Activated effector memory CD4-positive, alpha-beta T cell treated with Interleukin-2 at 50 U/mL for 16 hours (primary cell): ENCODE results near the gene PDSS2.
"Not testable (repeated sequence)": the region's sequence is repeated elsewhere in the genome, so short reads cannot be mapped to it uniquely, and the experiment has no call there.

Experiments
- DNase-seq: peaks from one replicate; pipeline ENCODE4 v3.0.0-alpha.2; 2020

The PDSS2 gene

DNA sequence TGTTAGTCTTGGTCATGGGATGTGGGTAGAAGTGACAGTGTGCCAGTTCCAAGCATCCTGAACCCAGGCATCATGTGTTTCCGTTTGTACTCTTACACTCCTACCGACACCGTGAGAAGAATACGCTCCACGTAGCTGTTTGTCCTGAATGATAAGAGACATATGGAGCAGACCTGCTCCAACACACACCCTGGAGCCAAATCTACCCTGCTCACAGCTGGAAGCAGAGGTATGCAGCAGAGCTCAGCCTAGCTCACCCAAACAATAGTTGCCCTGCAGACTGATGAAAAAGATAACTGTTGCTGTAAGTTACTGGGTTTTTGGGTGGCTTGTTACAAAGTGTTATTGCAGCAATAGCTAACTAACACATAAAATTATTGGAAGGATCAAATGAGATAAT, 14.3 kb upstream of the PDSS2 start:
- no peak for DNase-seq

DNA sequence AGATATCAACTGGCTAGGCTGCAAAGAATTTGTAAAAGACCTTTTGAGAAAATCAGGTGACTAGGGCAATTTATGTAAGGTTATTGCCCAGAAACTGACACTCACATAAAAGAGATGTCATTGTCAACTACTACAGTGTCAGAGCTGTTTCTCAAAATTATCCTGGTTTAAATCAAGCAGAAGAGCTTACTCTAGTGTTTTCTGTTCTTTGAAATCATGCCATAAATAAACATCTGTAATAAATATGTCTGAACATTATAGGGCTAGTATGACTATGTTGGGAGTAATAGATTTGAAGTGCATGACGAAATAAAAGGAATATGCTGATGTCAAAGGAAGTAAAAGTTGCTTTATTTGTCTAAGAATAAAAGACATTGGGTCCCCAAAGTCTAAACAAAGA, 11.0 kb upstream of the PDSS2 start:
- DNase-seq: no peak

- DNase-seq: no peak
Measured at GRCh38 chr6:107466062-107466461, 6.7 kb upstream of the PDSS2 start.

DNA sequence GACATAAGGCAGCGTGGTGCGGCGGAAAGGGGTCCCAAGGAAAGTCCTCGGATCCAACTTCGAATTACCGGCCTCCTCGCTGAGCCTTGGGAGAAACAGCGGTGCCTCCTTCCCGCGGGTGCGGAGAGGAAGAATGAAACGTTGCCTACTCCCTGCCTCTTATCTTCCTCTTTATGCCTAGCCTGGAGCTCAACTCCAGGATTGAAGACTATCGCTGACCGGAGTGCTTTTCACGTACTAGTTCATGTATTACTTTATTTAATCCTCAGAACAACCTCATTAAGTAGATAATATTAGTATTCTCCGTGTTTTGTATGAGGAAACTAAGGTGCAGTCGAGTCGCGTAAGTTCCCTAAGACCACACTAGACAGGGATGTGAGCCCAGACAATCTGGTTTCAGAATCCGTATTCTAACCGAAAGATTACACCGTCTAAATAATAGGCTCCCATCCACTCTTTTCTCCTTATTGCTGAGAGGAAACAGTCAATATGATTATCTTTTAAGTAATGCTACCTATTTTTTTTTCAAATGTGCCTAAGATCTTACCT, 793 bp upstream of the PDSS2 start:
- no peak for DNase-seq

DNA sequence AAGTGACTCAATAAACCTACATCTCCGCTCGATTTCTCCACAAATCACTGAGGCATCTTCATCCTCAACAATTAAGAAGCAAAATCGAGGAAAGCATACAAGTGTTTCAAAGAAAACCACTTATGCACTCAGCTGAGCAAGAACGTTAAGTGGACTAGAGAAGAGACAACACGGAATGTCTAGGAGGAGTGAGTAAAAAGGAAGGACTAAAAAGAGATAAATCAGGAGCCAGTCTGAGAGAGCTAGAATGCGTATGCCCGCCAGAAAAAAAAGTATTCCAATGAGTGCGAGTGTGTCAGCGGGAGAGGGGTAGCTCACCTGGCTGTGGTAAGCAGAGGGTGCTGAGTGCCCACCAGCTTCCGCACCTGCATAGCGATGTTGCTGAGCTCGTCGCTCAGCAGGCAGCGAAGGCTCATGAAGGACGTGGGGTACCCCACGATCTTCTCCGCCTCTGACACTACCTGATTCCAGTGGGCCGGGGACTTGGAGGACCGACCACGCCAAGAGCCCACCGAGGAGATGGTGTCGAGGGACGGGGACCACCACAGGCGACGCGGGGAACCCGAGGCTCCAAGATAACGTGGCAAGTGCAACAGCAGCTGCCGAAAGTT, 587 bp downstream of the PDSS2 start:
- no peak for DNase-seq

DNA sequence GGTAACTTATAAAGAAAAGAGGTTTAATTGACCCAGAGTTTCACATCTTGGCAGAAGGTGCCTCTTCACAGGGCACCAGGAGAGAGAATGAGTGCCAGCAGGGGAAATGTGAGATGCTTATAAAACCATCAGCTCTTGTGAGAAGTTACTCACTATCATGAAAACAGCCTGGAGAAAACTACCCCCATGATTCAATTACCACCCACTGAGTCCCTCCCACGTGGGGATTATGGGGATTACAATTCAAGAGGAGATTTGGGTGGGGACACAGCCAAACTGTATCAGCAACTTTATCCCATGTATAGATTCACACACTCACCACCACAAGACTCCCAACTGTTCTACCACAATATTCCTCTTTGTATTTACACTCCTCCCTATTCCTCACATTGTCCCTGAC, 10.6 kb downstream of the PDSS2 start:
- no peak for DNase-seq

GRCh38 chr6:107447663-107448216, 11.6 kb downstream of the PDSS2 start:
- no peak for DNase-seq

DNA sequence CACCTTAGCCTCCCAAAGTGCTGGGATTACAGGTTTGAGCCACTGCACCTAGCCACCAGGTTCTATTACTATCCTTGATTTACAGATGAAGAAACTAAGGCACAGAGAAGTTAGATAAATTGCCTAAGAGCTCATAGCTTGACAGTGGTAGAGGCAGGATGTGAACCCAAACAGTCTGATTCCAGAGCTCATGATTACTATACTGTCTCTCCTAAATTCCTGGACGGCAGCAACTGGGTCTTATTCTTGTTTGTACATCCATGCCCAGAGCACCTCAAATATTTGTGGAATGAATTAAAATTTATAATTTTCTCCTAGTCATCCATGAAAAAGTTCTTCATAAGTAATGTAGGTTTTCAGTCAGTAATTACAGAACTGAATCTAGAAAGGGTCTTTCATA, 15.1 kb downstream of the PDSS2 start:
- DNase-seq: no peak

- DNase-seq: no peak
Measured at GRCh38 chr6:107443608-107444267, 15.6 kb downstream of the PDSS2 start.

DNA sequence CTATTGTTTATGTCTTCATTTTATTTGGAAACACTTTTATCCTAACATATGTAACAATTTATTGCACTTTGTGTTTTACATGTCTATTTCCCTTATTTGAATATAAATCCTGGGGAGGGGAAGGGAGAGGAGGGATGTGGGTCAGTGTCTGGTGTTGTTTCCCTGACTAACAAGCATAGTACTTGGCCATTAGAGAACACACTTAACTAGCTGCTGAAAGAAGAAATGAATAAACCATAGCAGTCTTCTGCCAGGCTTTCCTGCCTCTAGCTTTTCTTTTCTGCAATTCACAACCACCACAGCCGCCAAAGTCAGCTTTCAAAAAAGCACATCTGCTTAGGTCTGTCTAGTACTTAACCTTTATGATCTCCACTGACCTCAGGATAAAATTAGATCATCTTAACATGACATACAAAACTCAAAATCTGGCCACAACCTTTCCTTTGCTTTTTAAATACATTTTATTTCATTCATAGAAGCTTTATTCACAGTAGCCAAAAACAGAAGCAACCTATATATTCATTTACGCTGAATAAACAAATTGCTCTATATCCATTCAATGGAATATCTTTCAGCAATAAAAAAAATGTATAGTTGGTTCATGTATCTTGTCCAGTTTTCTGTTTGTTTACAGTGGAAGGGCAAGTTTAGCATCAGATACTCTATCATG, 16.3 kb downstream of the PDSS2 start:
- DNase-seq: no peak

DNA sequence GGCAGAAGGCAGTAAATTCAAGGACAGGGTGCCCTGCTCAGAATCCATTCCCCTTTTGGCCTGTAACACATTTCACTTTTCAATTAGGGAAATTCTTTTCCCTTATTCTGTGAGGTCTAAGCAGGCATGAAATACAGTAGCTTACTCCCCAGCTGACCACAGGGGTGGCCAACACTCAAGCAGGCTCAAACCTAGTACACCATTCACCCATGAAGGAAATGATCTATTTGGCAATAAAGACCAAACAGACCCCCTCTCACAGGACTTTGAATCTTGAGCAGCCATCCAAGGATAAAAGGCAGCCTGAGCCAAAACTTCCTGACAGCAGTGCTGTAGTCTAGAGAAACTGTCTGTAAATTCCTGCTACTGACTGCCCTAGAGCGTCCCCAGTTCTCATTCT, 17.7 kb downstream of the PDSS2 start:
- no peak for DNase-seq

DNA sequence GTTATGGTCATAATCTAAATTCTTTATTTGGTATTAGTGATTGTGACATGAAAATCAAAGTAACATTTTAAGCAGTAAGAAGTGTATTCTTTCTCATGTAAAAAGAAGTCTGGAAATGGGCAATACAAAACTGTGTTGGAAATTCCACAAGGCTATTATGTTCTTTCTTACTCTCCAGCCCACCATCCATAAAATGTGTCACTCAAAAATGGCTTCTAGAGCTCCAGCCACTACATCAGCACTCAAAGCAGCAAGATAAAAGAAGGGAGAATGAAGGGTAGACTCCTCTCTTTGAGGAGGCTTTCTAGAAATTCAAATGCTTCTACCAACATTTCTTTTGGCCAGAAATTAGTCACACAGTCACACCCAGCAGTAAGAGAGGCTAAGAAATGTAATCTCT, 18.4 kb downstream of the PDSS2 start:
- DNase-seq: no peak

- DNase-seq: no peak
Measured at GRCh38 chr6:107439406-107439805, 20.0 kb downstream of the PDSS2 start.

GRCh38 chr6:107437691-107438090, 21.7 kb downstream of the PDSS2 start:
- DNase-seq: no peak

- no peak for DNase-seq
Measured at GRCh38 chr6:107436881-107437280, 22.5 kb downstream of the PDSS2 start.

GRCh38 chr6:107435798-107436197, 23.6 kb downstream of the PDSS2 start:
- no peak for DNase-seq

- DNase-seq: no peak
Measured at GRCh38 chr6:107434812-107435211, 24.6 kb downstream of the PDSS2 start.

DNA sequence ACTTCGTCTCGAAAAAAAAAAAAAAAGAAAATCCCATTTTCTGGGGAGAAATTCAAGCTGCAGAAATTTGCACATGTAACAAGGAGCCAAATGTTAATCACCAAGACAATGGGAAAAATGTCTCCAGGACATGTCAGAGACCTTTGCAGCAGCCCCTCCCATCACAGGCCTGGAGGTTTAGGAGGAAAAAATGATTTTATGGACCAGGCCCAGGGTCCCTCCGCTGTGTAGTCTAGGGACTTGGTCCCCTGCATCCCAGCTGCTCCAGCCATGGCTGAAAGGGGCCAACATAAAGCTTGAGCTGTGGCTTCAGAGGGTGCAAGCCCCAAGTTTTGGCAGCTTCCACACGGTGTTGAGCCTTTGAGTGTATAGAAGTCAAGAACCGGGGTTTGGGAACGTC, 33.4 kb downstream of the PDSS2 start:
- not testable (repeated sequence) for DNase-seq

GRCh38 chr6:107423474-107423990, 35.8 kb downstream of the PDSS2 start:
- DNase-seq: no peak

- no peak for DNase-seq
Measured at GRCh38 chr6:107421696-107422256, 37.6 kb downstream of the PDSS2 start.

- no peak for DNase-seq
Measured at GRCh38 chr6:107419733-107420132, 39.6 kb downstream of the PDSS2 start.

- DNase-seq: no peak
Measured at GRCh38 chr6:107418118-107418517, 41.2 kb downstream of the PDSS2 start.

DNA sequence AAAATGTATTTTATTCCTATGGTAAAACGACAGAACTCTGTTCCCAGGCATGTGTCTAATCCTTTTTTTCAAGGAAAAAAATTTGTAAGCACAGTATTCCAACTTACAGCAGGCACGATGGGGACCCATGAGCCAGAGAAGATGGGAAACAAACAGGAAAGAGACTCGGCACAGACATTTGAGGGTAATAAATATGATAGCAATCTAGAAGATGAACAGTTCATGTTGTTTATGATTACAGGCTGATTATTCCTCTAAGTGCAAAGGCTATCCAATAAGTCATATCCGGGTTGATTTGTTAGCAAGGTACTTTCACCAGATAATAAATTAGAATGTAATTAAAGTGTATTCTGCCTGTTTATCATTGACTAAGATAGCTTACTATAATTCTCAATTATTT, 43.2 kb downstream of the PDSS2 start:
- no peak for DNase-seq
